ENCODE data around the gene GPC6.

Gene GPC6

GRCh38 chr13:94121686-94122085 lies 895.1 kb downstream of the GPC6 start:
- H3F3A ChIP-seq (ENCODE audit: insufficient read depth, low read length): no peaks in the 10 kb centered on the region
- H4K20me1 ChIP-seq (ENCODE audit: insufficient read depth, low read length): no peaks in the 10 kb centered on the region
- H3K9ac ChIP-seq (ENCODE audit: low read length): no peak overlapping the region
- no peaks in the 10 kb centered on the region for H3K9me2 ChIP-seq (replicated peaks; ENCODE audit: insufficient read depth, low read length)
- no peaks in the 10 kb centered on the region for H3K27me3 ChIP-seq (replicated peaks; ENCODE audit: insufficient read depth, low read length)
- no peaks in the 10 kb centered on the region for H3K36me3 ChIP-seq (replicated peaks; ENCODE audit: insufficient read depth, low read length)
- no peak overlapping the region for H3K27ac ChIP-seq (ENCODE audit: low read length)
- H2AFZ ChIP-seq (ENCODE audit: low read length): no peak overlapping the region
- no peak overlapping the region for H3K4me3 ChIP-seq (ENCODE audit: low read length)
- TF ChIP-seq EZH2 (optimal IDR thresholded peaks at IDR 0.05; ENCODE audit: low read depth, low read length) (no peak), CTCF (IDR thresholded peaks at IDR 0.05; ENCODE audit: low read length) (no peak), EZH2phosphoT487 (IDR thresholded peaks at IDR 0.05; ENCODE audit: low read length) (no peak)
- no peaks in the 10 kb centered on the region for H3K4me1 ChIP-seq (ENCODE audit: low read length)
- no peak for DNase-seq
- no peak overlapping the region for H3K4me2 ChIP-seq (ENCODE audit: low read depth, low read length)
- H3K9me3 ChIP-seq (replicated peaks; ENCODE audit: insufficient read depth, low read length): no peaks in the 10 kb centered on the region
- H3K79me2 ChIP-seq (ENCODE audit: low read length): no peaks in the 10 kb centered on the region

- Histone ChIP-seq H3K79me2 (ENCODE audit: low read length) (no peaks in the 10 kb centered on the region), H3K4me3 (ENCODE audit: low read length) (no peak overlapping the region), H3K9ac (ENCODE audit: low read length) (no peak overlapping the region), H3K27me3 (replicated peaks; ENCODE audit: insufficient read depth, low read length) (no peaks in the 10 kb centered on the region), H3K36me3 (replicated peaks; ENCODE audit: insufficient read depth, low read length) (no peaks in the 10 kb centered on the region), H2AFZ (ENCODE audit: low read length) (no peak overlapping the region), H3K4me2 (ENCODE audit: low read depth, low read length) (no peak overlapping the region), H3K4me1 (ENCODE audit: low read length) (no peaks in the 10 kb centered on the region), H3F3A (ENCODE audit: insufficient read depth, low read length) (no peaks in the 10 kb centered on the region), H3K9me3 (replicated peaks; ENCODE audit: insufficient read depth, low read length) (no peaks in the 10 kb centered on the region), H4K20me1 (ENCODE audit: insufficient read depth, low read length) (no peaks in the 10 kb centered on the region), H3K9me2 (replicated peaks; ENCODE audit: insufficient read depth, low read length) (no peaks in the 10 kb centered on the region), H3K27ac (ENCODE audit: low read length) (no peak overlapping the region)
- no peak for DNase-seq
- TF ChIP-seq CTCF (IDR thresholded peaks at IDR 0.05; ENCODE audit: low read length): no peak
- no peak for TF ChIP-seq EZH2 (optimal IDR thresholded peaks at IDR 0.05; ENCODE audit: low read depth, low read length)
- TF ChIP-seq EZH2phosphoT487 (IDR thresholded peaks at IDR 0.05; ENCODE audit: low read length): no peak
Observed at GRCh38 chr13:94122300-94122915, 895.8 kb downstream of the GPC6 start.

- Histone ChIP-seq H3K4me2 (ENCODE audit: low read depth, low read length) (no peak overlapping the region), H3K9me3 (replicated peaks; ENCODE audit: insufficient read depth, low read length) (no peaks in the 10 kb centered on the region), H3K36me3 (replicated peaks; ENCODE audit: insufficient read depth, low read length) (no peaks in the 10 kb centered on the region), H3K9ac (ENCODE audit: low read length) (no peak overlapping the region), H3K4me1 (ENCODE audit: low read length) (no peaks in the 10 kb centered on the region), H3K4me3 (ENCODE audit: low read length) (no peak overlapping the region), H3K79me2 (ENCODE audit: low read length) (no peaks in the 10 kb centered on the region), H4K20me1 (ENCODE audit: insufficient read depth, low read length) (no peaks in the 10 kb centered on the region), H3K27me3 (replicated peaks; ENCODE audit: insufficient read depth, low read length) (no peaks in the 10 kb centered on the region), H3K27ac (ENCODE audit: low read length) (no peak overlapping the region), H3F3A (ENCODE audit: insufficient read depth, low read length) (no peaks in the 10 kb centered on the region), H2AFZ (ENCODE audit: low read length) (no peak overlapping the region), H3K9me2 (replicated peaks; ENCODE audit: insufficient read depth, low read length) (no peaks in the 10 kb centered on the region)
- DNase-seq: no peak
- TF ChIP-seq EZH2phosphoT487 (IDR thresholded peaks at IDR 0.05; ENCODE audit: low read length) (no peak), CTCF (IDR thresholded peaks at IDR 0.05; ENCODE audit: low read length) (no peak), EZH2 (optimal IDR thresholded peaks at IDR 0.05; ENCODE audit: low read depth, low read length) (no peak)
Observed at GRCh38 chr13:94123557-94123956, 897.0 kb downstream of the GPC6 start.
